Stimulated activated CD4-positive, alpha-beta T cell treated with anti-CD3 and anti-CD28 coated beads, Interleukin-15, amount 100 ng/mL, for 24 hours (primary cell): Measurements from ENCODE around the gene ABLIM2.

Experiments
- DNase-seq: peaks from one replicate; pipeline ENCODE4 v3.0.0-alpha.2; 2020

Gene ABLIM2

GRCh38 chr4:8158710-8159536 lies at the start of gene ABLIM2:
Gene ABLIM2, minus strand, starts transcription at chr4:8158813. Its CDS starts 124 bp downstream, at chr4:8158689.
- DNase-seq, result peak; percentile 98

GRCh38 chr4:8207314-8207713 lies 48.7 kb upstream of the ABLIM2 start:
- DNase-seq, result no peak

DNA sequence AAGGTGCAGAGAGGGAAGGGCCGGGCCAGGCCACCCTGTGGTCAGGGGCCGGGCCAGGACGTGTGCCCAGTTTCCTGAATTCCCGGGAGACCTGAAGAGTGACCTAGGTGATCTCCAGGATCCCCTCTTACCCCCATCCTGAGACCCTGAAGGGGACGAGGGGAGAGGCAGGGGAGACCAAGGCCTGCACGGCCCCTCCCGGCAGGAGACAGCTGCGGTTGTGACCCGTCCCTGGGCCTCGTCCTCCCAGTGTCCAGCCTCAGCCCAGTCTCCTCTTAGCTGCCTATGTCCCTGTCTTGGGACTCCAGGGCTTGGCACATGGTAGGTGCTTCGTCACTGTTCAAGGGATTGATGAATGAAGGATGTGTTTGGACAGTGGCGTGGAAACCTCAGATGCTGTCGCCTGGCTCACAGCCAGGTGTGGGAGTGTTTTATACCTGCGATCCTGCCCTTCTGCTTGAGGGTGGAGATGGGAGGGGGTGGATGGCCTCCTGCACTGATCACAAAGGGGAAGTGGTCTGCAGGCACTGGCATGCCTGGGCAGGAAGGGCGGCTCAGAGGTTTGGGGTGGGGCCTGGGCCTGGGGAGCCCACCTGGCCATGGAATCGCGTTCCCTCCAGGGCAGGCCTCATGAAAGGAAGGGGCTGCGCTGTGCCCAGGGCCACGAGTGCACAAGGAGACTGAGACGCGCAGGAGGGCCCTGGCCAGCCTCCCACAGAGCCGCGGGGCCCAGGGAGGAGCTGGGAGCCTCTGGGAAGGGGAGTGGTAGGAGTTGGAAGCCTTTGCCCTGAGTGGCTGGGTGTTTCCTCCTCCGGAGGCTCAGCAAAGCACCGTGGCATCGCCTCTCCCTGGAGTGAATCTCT lies 47.4 kb upstream of the ABLIM2 start:
- no peak for DNase-seq

DNA sequence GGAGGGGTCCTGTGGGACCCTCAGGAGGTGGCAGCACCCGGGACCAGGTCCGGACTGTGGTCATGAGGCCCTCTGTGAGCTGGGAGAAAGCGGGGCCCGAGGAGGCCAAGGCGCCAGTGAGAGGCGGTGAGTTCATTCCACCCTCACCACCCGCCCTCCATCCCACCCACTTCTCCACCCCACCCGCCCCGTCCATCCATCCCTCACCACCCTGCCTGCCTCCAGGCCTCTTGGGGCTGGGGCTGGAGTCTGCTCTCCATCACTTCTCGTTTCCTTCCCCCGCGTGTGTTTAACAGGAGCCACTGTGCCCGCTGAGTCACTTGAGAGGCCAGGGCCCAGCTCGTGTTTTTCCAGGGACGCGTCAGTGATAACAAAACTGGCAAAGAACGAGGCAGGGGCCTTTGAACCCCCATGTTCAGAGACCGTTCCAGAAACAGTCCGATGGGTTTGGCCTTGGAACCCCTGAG lies 46.7 kb upstream of the ABLIM2 start:
- DNase-seq, result no peak

DNA sequence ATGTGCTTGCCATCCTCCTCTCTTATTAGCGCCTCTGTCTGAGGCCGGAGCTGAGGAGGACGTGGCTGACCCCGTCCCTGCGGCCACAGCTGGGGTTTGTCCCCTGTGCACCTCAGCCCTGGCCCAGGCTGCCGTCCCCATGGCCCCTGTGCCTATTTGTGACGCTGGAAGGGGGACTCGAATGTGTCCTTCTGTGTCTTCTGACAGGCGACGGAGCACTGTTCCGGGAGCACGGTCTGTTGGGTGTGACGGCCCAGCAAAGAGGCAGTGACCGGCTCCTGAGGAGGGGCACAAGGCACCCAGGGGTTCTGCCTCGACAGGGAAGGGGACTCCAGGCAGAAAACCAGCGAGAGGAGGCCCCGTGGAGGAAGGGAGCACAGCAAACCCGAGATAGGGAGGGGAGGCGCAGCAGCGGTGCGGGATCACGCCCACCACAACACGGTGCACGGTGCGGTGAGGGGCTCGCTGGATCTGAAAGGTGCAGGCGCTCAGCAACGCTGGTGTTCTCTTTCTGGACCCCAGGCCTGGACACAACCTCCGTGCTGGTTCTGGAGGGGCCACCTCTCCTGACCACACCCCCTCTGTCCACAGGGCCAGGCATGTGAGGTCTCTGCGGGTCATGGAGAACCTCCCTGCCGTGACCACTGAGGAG lies 46.1 kb upstream of the ABLIM2 start:
- no peak for DNase-seq

DNA sequence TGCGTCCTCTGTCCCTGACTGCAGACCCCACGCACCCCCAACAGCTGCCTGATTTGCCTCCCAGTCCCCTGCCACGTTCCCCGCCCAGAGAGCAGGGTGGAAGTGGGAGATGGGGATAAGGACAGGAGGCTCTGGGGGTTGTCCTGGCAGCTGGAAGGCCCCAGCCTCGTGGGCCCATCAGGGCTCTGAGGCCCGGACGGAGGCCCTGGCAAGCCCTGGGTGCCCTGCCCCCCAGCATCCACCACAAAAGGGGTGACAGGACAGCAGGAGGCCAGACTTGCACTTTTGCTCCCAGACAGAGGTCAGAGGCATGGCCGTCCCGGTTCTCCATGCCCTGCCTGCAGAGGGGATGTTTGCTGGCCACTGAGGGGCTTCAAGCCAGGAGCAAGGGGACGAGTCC lies 45.2 kb upstream of the ABLIM2 start:
- DNase-seq, result no peak

GRCh38 chr4:8203052-8203401 lies 44.4 kb upstream of the ABLIM2 start:
- no peak for DNase-seq

- no peak for DNase-seq
Observed at GRCh38 chr4:8202108-8203051, 43.8 kb upstream of the ABLIM2 start.

DNA sequence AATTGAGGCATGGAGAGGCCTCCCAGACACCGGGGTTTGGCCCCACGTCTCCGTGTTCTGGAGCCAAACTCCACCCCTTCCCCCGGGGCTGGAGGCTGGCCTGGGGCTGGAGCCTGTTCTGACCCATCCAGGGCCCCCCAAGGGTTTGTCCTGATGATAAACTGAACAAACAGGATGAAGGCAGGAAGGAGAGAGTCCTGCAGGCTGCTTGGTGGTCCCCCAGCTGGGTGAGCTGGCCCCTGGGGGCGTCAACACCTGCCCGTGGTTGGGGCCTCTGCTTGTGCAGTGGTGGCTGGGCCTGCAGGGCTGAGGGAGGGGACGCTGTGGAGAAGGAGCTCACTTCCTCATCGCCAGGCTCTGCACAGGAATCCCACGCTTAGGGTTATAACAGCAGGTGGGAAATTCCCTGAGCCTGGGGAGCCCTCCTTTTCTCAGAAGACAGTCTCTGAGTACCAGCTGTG lies 42.7 kb upstream of the ABLIM2 start:
- peak; percentile 65 for DNase-seq

GRCh38 chr4:8200302-8200975 lies 41.8 kb upstream of the ABLIM2 start:
- peak; percentile 42 for DNase-seq

DNA sequence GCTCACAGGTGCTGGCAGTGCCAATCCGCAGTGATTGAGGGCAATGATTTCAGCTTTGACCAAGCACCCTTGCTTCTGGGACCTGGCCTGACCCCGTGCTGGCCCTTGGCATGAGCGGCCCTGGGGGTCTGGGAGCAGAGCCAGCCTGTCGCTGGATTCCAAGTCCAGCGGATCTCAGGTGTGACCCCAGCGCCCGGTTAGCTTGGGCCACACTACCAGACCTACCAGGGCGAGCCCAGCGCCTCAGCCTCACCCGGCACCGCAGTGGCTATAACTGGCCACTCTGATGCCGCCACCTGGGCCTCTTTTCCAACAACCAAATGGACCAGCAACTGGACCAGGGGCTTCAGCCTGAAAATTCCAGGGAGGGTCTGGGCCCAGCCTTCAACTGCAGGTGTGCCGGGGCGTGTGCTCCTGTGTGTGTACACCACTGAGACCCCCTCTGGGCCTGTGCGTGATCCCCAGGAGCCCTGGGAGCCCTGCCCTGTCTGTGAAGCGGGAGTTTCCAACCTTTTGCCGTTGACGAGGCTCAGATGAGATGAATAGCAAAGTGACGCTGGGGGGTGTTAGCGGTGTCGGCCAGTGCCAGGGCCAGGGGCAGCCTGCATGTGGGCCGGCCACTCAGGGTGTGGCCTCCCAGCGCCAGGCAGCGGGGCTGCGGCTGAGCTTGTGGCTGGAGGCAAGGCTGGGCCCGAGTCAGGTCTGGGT lies 41.1 kb upstream of the ABLIM2 start:
- peak; percentile 33 for DNase-seq

DNA sequence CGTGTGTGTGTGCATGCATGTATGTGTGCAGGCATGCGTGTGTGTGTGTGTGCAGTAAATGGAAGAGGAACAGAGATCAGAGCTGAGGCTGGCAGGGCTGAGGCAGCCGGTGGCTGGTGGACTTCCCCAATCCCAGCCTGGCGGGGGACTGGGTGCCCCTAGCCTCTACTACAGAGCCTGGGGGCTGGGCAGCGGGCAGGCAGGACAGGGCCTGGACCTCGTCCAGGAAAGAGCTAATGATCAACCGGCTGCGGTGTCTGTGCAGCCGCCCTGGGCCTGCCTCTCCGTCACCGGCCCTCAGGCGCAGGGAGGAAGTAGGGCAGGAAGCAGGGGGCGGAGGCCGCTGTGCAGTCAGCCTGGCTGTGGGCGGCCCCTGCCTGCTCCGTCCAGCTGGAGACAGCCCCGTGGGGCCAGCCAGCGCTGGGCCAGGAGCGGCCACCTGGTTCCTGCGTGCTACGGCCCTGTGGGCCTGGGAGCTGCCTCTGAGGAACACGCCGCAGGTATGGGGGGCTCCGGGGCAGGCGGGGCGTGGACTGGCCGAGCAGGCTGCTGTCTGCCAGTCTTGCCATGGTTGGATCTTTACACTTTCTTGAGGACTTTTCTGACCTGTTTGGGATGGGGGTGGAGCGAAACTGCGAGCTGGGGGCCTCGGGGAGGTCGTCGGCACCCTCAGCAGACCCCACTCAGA lies 40.4 kb upstream of the ABLIM2 start, which contains the start of gene SH3TC1:
TSS of gene SH3TC1 (plus strand) at position 385 of the 688 bp plus-strand sequence. CDS start 5,905 bp downstream, outside the sequence.
- DNase-seq, result peak; percentile 77

GRCh38 chr4:8198206-8198905 lies 39.7 kb upstream of the ABLIM2 start:
- peak; percentile 8 for DNase-seq

GRCh38 chr4:8197521-8197920 lies 38.9 kb upstream of the ABLIM2 start:
- no peak for DNase-seq

GRCh38 chr4:8195841-8196458 lies 37.3 kb upstream of the ABLIM2 start:
- no peak for DNase-seq

DNA sequence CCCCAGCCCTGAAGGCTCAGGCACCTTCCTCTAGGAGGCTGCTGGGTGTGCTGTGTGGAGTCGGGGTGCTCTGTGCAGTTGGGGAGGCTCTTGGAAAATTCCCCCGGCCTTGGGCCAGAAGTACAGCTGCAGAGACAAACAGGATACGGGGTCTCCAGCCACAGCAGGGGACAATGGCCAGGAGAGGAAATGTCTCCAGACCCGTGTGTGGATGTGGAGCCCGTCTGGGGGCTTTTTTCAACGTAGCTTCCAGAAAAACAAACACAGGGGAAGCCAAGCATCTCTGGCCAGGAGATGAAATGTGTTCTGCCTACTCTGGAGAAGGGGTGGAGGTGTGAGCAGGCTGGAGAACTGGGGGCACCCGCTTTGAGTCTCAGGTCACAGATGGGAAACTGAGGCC lies 36.8 kb upstream of the ABLIM2 start:
- DNase-seq, result no peak

GRCh38 chr4:8194306-8195242 lies 36.0 kb upstream of the ABLIM2 start:
- no peak for DNase-seq
